H1 (cell line): ENCODE results near the gene MAN1A2. TPM values are rescaled to one million over a fixed set of nuclear protein-coding genes. Genes with fewer than 3 reads are reported as not detected.

Experiments used
- CTCF ChIA-PET: fragments of 300-600 bp; sonication (Branson Sonifier 250); formaldehyde crosslinking; loops from one replicate; lab custom pipeline; 2021; ENCODE audit not compliant: partially characterized antibody; lab: Charles Lee
- POLR2A ChIA-PET: fragments of 300-600 bp; sonication (Branson Sonifier 250); formaldehyde crosslinking; loops from one replicate; lab custom pipeline; 2021; ENCODE audit warnings: inconsistent platforms; ENCODE audit not compliant: partially characterized antibody; lab: Charles Lee
- DNase-seq, 2 experiments: peaks; one replicate each; pipeline versions ENCODE4 v3.0.0 to v3.0.0-alpha.2; 2010 to 2022; ENCODE audit warnings: low spot score in 2 of 2, low read depth in 1 of 2, mixed read lengths in 1 of 2
- FAIRE-seq: peaks from 2 replicates; lab custom pipeline; 2011; peaks lifted over from hg19 to GRCh38; lab: Jason Lieb, UNC
- H2AFZ ChIP-seq: 2 replicates; pipeline ENCODE4 v1.8.1; 2012; ENCODE audit warnings: low read length, inconsistent platforms
- H2AK5ac ChIP-seq: 2 replicates; pipeline ENCODE4 v1.6.1; 2013; ENCODE audit warnings: low read depth, low read length
- H2BK120ac ChIP-seq: replicated peaks from 2 replicates; pipeline ENCODE3; 2013; ENCODE audit warnings: low read depth, low read length, inconsistent platforms
- H2BK12ac ChIP-seq: 2 replicates; pipeline ENCODE4 v1.6.1; 2013; ENCODE audit warnings: low read depth, low read length
- H2BK15ac ChIP-seq: 2 replicates; pipeline ENCODE4 v1.6.1; 2013; ENCODE audit warnings: low read length
- H2BK20ac ChIP-seq: 2 replicates; pipeline ENCODE4 v1.6.1; 2013; ENCODE audit warnings: low read length
- H2BK5ac ChIP-seq: 2 replicates; pipeline ENCODE4 v1.6.1; 2013; ENCODE audit warnings: low read depth, low read length
- H3K14ac ChIP-seq: 2 replicates; pipeline ENCODE4 v1.6.1; 2013; ENCODE audit warnings: inconsistent platforms; ENCODE audit not compliant: insufficient read length
- H3K18ac ChIP-seq: 2 replicates; pipeline ENCODE4 v1.6.1; 2013; ENCODE audit warnings: low read length; ENCODE audit errors: extremely low read depth
- H3K23ac ChIP-seq: 2 replicates; pipeline ENCODE4 v1.6.1; 2013; ENCODE audit warnings: inconsistent platforms; ENCODE audit not compliant: insufficient read length
- H3K23me2 ChIP-seq: 2 replicates; pipeline ENCODE4 v1.6.1; 2013; ENCODE audit warnings: low read depth, low read length
- H3K27ac ChIP-seq: 2 replicates; pipeline ENCODE4 v1.6.1; 2011; ENCODE audit warnings: low read depth, low read length, inconsistent platforms
- H3K27me3 ChIP-seq, 4 experiments: replicated peaks in 1 of 4; 1 replicate in 1 of 4; 2 replicates in 3 of 4; pipeline versions ENCODE4 v1.6.1 to v1.8.1; 2011 to 2013; ENCODE audit warnings: low read length in 3 of 4, mild to moderate bottlenecking in 3 of 4, inconsistent platforms in 2 of 4, mixed read lengths in 2 of 4, moderate library complexity in 1 of 4; ENCODE audit not compliant: control insufficient read depth in 3 of 4, insufficient read depth in 3 of 4; ENCODE audit errors: extremely low read depth in 1 of 4
- H3K36me3 ChIP-seq, 4 experiments: 2 replicates each; pipeline versions ENCODE4 v1.6.1 to v1.8.1; 2011 to 2013; ENCODE audit warnings: mild to moderate bottlenecking in 4 of 4, low read length in 3 of 4, moderate library complexity in 2 of 4, control low read depth in 1 of 4, inconsistent platforms in 1 of 4; ENCODE audit not compliant: insufficient read depth in 4 of 4, control insufficient read depth in 2 of 4
- H3K4ac ChIP-seq: replicated peaks from 2 replicates; pipeline ENCODE3; 2013; ENCODE audit warnings: low read length, low read depth, mixed read lengths, inconsistent platforms; ENCODE audit not compliant: insufficient read length
- H3K4me1 ChIP-seq, 4 experiments: replicated peaks in 1 of 4; 1 replicate in 1 of 4; 2 replicates in 3 of 4; pipeline versions ENCODE4 v1.6.1 to v1.8.1; 2011 to 2013; ENCODE audit warnings: low read length in 3 of 4, inconsistent platforms in 2 of 4, mixed read lengths in 1 of 4; ENCODE audit not compliant: insufficient read depth in 4 of 4, control insufficient read depth in 3 of 4
- H3K4me2 ChIP-seq, 2 experiments: 2 replicates each; pipeline versions ENCODE4 v1.6.1 to v1.8.1; 2011 to 2013; ENCODE audit warnings: low read depth in 2 of 2, low read length in 2 of 2, control low read depth in 1 of 2, inconsistent platforms in 1 of 2, mild to moderate bottlenecking in 1 of 2; ENCODE audit not compliant: insufficient read depth in 1 of 2
- H3K4me3 ChIP-seq, 4 experiments: fragments of 200-600, 300-600 bp in 1 of 4; sonication (generic), shearing (Covaris generic), sonication (Bioruptor Twin) in 1 of 4; 2 replicates each; pipeline versions ENCODE4 v1.5.1 to v1.8.1; 2011 to 2016; ENCODE audit warnings: low read length in 4 of 4, low read depth in 3 of 4, control low read depth in 2 of 4, inconsistent platforms in 2 of 4, mild to moderate bottlenecking in 2 of 4, mixed read lengths in 1 of 4, moderate library complexity in 1 of 4; ENCODE audit not compliant: insufficient read depth in 2 of 4; ENCODE audit errors: extremely low read depth in 1 of 4
- H3K56ac ChIP-seq: replicated peaks from 2 replicates; pipeline ENCODE3; 2013; ENCODE audit warnings: low read depth, mild to moderate bottlenecking, mixed read lengths, low read length, inconsistent platforms; ENCODE audit not compliant: insufficient read length
- H3K79me1 ChIP-seq: 2 replicates; pipeline ENCODE4 v1.6.1; 2013; ENCODE audit warnings: low read depth, low read length, control low read depth
- H3K79me2 ChIP-seq, 2 experiments: 2 replicates each; pipeline versions ENCODE4 v1.6.1 to v1.8.1; 2012 to 2013; ENCODE audit warnings: low read length in 2 of 2, mild to moderate bottlenecking in 2 of 2, inconsistent platforms in 1 of 2; ENCODE audit not compliant: insufficient read depth in 2 of 2, control insufficient read depth in 1 of 2
- H3K9ac ChIP-seq, 4 experiments: replicated peaks in 1 of 4; 1 replicate in 1 of 4; 2 replicates in 3 of 4; pipeline versions ENCODE4 v1.6.1 to v1.8.1; 2011 to 2013; ENCODE audit warnings: low read depth in 3 of 4, low read length in 3 of 4, control low read depth in 2 of 4, mild to moderate bottlenecking in 2 of 4, moderate library complexity in 2 of 4, inconsistent platforms in 1 of 4; ENCODE audit errors: extremely low read depth in 1 of 4
- H3K9me3 ChIP-seq, 2 experiments: 2 replicates each; pipeline versions ENCODE4 v1.6.1 to v1.8.1; 2012 to 2013; ENCODE audit warnings: mild to moderate bottlenecking in 2 of 2, moderate library complexity in 2 of 2, control low read depth in 1 of 2, inconsistent platforms in 1 of 2, low read depth in 1 of 2, low read length in 1 of 2, mixed read lengths in 1 of 2; ENCODE audit not compliant: insufficient read depth in 2 of 2
- H4K20me1 ChIP-seq, 2 experiments: replicated peaks in 1 of 2; 2 replicates each; pipeline versions ENCODE3 to v1.8.1; 2011 to 2013; ENCODE audit warnings: inconsistent platforms in 2 of 2, low read length in 2 of 2, mild to moderate bottlenecking in 1 of 2; ENCODE audit not compliant: insufficient read depth in 2 of 2, control insufficient read depth in 1 of 2
- H4K5ac ChIP-seq: 2 replicates; pipeline ENCODE4 v1.6.1; 2013; ENCODE audit warnings: low read length, low read depth, mixed read lengths, inconsistent platforms; ENCODE audit not compliant: insufficient read length
- H4K8ac ChIP-seq: 2 replicates; pipeline ENCODE4 v1.8.0; 2013; ENCODE audit warnings: mild to moderate bottlenecking, moderate library complexity, low read length, inconsistent platforms; ENCODE audit not compliant: insufficient read depth; ENCODE audit errors: extremely low read depth
- H4K91ac ChIP-seq: replicated peaks from 2 replicates; pipeline ENCODE3; 2013; ENCODE audit warnings: low read length, mixed read lengths, inconsistent platforms; ENCODE audit not compliant: insufficient read length
- SAP30 ChIP-seq: fragments of 300-600 bp; sonication (generic); IDR thresholded peaks from 2 replicates; pipeline ENCODE4 v1.7.1; 2012; ENCODE audit warnings: low read length, moderate library complexity, mild to moderate bottlenecking, inconsistent platforms; ENCODE audit not compliant: insufficient read depth, insufficient replicate concordance
- TEAD4 ChIP-seq: IDR thresholded peaks from 2 replicates; pipeline ENCODE4 v1.6.1; 2012; ENCODE audit warnings: low read depth, low read length, inconsistent platforms, mixed read lengths
- polyA plus RNA-seq, 7 experiments: library from polyadenylated mRNA; depleted of rRNA in 3 of 7; stranded (reverse) in 5 of 7; unstranded in 2 of 7; fragments of >200 nt in 5 of 7; fragments of 200-250 nt in 2 of 7; gene quantifications; 1 replicate in 5 of 7; 2 replicates in 1 of 7; 4 replicates in 1 of 7; pipeline versions ENCODE4 v1.2.1 to v1.2.3, GENCODE V29; 2011 to 2013; ENCODE audit warnings: missing spikeins in 2 of 7, mixed read lengths in 2 of 7
- total RNA-seq: library from RNA; stranded (reverse); fragmentation: NEBNext Ultra II Directional; extraction: Animal tissue kit (Norgen Biotek cat#: 25700); gene quantifications from 2 replicates; pipeline ENCODE4 v1.2.1, GENCODE V29; 2021

Gene MAN1A2
- total and polyA plus RNA-seq, 2 of the 8 experiments (the other 6 are each of a cell fraction or from before 2014, with no cell fraction given): 5.5 to 18.8 TPM

- no peak overlapping the region for H2BK15ac ChIP-seq
- no peak overlapping the region for H3K14ac ChIP-seq
- H4K20me1 ChIP-seq: no peaks in the 10 kb centered on the region
- CTCF ChIA-PET: no interaction called here
- H3K79me1 ChIP-seq: no peaks in the 10 kb centered on the region; the same call in 1 of the 2 replicates
- no peak overlapping the region for H3K18ac ChIP-seq
- no peak overlapping the region for H2AFZ ChIP-seq
- no peak overlapping the region for H4K5ac ChIP-seq
- H3K36me3 ChIP-seq: no peaks in the 10 kb centered on the region
- H2BK20ac ChIP-seq: no peak overlapping the region
- no peak overlapping the region for H2BK120ac ChIP-seq
- peaks cover 0 to 6% (median 0%) of the 10 kb centered on the region in 4 experiments; a peak in 1 of 7 replicates for H3K4me1 ChIP-seq
- H3K79me2 ChIP-seq: peaks cover 3 to 5% of the 10 kb centered on the region in 2 experiments; a peak in 2 of 4 replicates
- H4K91ac ChIP-seq: no peak overlapping the region
- H3K56ac ChIP-seq: no peak overlapping the region
- no peak for TF ChIP-seq TEAD4
- no peak for TF ChIP-seq SAP30
- DNase-seq (no peak), FAIRE-seq (no peak)
- POLR2A ChIA-PET: no interaction called here
- no peaks in the 10 kb centered on the region for H3K9me3 ChIP-seq
- H3K27me3 ChIP-seq: no peaks in the 10 kb centered on the region
- H3K9ac ChIP-seq: no peak overlapping the region
- H3K4me2 ChIP-seq: no peak overlapping the region
- no peak overlapping the region for H4K8ac ChIP-seq
- no peak overlapping the region for H3K4ac ChIP-seq
- H3K23me2 ChIP-seq: no peaks in the 10 kb centered on the region
- no peak overlapping the region for H2BK12ac ChIP-seq
- no peak overlapping the region for H3K23ac ChIP-seq
- H2AK5ac ChIP-seq: no peak overlapping the region
- no peak overlapping the region for H2BK5ac ChIP-seq
- no peak overlapping the region for H3K4me3 ChIP-seq
- no peak overlapping the region for H3K27ac ChIP-seq
These were observed 28.8 kb downstream of the MAN1A2 start for GRCh38 chr1:117396074-117396473.
